HG03520 (cell line): Measurements from ENCODE around the gene NSL1.
"Not testable (repeated sequence)": the region's sequence is repeated elsewhere in the genome, so short reads cannot be mapped to it uniquely, and the experiment has no call there.

Experiments
- ATAC-seq: cut with Tn5 transposase; IDR thresholded peaks from one replicate; pipeline ENCODE4 v1.9.1; 2021; ENCODE audit warnings: mild to moderate bottlenecking, moderate library complexity; ENCODE audit not compliant: unreplicated experiment

NSL1 gene

GRCh38 chr1:212785871-212786270 is 5.7 kb downstream of the NSL1 start:
- no peak for ATAC-seq

- ATAC-seq, result no peak
Observed at GRCh38 chr1:212783976-212784375, 7.6 kb downstream of the NSL1 start.

DNA sequence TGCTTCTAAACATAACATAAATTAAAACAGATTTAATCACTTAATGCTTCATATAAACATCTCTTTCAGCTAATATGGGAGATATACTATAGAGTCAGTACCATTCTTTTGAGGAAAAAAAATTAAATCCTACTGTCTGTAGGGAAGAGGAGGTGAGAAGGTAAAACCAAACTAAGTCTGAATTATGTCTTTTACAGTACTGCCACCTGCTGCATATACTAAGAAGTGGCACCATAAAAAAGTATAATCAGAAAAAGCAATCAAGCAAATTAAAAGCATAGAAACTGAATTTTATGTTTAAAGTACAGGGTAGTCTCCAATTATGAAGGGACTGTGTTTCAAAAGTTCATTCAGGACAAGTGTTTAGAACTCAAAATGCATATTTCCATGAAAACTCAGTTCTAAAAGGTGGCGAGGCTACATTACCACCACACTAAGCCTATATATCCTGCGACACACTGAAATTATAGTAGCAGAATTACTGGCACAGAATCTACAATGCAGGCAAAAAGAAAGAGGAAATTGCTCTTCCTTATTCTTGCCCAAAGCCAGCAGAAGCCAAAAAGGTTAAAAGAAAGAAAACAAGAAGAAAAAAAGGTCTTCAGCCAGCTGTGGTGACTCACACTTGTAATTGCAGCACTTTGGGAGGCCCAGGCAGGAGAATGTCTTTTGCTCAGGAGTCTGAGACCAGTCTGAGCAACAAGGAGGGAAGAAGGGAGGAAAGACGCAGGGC is 9.0 kb downstream of the NSL1 start:
- ATAC-seq, result no peak

GRCh38 chr1:212781225-212781624 is 10.4 kb downstream of the NSL1 start:
- ATAC-seq, result no peak

- ATAC-seq, result no peak
Observed at GRCh38 chr1:212780759-212781158, 10.8 kb downstream of the NSL1 start.

- not testable (repeated sequence) for ATAC-seq
Observed at GRCh38 chr1:212779086-212779485, 12.5 kb downstream of the NSL1 start.

DNA sequence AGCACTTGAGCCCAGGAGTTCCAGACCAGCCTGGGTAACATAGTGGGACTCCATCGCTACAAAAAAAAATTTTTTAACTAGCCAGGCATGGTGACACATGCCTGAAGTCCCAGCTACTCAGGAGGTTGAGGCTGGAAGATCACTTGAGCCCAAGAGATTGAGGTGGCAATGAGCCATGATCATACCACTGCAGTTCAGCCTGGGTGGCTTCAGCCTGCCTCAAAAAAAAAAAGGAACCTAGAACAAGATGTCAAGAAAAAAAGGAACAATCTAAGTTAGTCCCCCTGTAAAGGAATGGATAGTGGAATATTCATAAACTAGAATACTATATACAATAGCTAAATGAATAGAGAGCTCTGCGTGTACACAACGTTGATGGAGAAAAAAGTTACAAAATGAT is 14.4 kb downstream of the NSL1 start:
- ATAC-seq, result no peak

- no peak for ATAC-seq
Observed at GRCh38 chr1:212775241-212775640, 16.3 kb downstream of the NSL1 start.

GRCh38 chr1:212774584-212774983 is 17.0 kb downstream of the NSL1 start:
- no peak for ATAC-seq

DNA sequence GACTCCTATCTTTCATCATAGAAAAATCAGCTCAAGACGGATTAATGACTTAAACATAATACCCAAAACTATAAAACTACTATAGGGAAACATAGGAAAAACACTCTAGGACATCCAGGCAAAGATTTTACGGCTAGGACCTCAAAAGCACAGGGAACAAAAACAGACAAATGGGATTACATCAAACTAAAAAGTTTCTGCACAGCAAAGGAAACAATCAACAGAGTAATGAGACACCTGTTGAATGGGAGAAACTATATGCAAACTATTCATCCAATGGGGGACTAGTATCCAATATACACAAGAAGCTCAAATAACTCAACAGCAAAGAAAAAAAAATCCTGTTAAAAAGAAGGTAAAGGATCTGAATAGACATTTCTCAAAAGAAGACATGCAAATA is 18.6 kb downstream of the NSL1 start:
- ATAC-seq, result no peak

DNA sequence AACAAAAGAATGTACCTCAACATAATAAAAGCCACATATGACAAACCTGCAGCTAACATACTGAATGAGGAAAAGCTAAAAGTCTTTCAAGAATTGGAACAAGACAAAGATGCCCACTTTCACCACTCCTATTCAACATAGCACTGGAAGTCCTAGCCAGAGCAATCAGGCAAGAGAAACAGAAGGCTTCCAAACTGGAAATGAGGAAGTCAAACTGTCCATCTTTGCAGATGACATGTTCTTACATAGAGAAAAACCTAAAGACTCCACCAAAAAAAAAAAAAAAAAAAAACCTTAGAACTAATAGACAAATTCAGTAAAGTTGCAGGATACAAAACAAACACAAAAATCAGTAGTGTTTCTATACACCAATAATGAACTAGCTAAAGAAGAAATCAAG is 20.2 kb downstream of the NSL1 start:
- no peak for ATAC-seq

DNA sequence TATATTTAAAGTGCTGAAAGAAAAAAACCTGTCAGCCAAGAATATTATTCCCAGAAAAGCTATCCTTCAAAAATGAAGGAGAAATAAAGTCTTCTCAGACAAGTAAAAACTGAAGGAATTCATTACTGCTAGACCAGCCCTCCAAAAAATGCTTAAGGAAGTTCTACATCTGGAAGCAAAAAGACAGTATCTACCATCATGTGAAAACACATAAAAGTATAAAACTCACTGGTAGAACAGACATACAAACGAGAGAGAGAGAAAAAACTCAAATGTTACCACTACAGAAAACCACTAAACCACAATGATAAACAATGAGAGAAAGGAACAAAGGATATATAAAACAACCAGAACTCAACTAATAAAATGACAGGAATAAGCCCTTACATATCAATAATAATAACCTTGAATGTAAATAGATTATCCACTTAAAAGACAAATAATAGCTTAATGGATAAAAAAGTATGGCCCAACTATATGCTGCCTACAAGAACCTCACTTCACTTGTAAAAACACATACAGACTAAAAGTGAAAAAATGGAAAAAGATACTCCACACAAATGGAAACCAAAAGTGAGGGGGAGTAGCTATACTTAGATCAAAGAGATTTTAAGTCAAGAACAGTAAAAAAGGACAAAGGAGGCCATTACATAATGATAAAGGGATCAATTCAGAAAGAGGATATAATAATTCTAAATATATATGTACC is 22.0 kb downstream of the NSL1 start:
- no peak for ATAC-seq

DNA sequence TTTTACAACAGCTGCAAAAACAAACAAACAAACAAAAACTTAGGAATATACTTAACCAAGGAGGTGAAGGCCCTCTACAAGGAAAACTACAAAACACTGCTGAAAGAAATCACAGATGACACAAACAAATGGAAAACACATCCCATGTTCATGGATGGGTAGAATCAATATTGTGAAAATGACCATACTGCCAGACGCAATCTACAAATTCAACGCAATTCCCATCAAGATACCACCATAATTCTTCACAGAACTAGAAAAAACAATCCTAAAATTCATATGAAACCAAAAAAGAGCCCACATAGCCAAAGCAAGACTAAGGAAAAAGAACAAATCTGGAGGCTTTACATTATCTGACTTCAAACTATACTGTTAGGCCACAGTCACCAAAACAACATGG is 24.8 kb downstream of the NSL1 start:
- ATAC-seq, result not testable (repeated sequence)

GRCh38 chr1:212764718-212765281 is 26.8 kb downstream of the NSL1 start:
- not testable (repeated sequence) for ATAC-seq

DNA sequence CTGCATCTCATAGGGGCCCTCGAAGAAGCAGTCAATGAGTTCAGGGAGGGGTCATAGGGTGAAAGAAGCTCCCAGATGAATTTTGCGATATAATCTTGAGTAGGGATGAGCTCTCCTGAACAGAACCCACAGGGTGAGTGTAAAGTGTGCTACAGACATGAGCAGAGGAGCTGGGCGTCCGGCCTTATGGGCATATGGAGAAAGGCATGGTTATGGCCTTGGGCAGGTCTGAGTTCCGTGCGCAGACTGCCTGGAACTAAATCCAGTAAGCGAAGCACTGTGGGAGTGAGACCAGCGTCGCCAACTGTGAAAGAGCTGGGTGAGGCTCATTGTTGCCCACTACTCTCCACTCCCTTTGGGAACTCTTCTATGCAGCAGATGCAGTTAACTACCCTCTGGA is 28.7 kb downstream of the NSL1 start:
- no peak for ATAC-seq

DNA sequence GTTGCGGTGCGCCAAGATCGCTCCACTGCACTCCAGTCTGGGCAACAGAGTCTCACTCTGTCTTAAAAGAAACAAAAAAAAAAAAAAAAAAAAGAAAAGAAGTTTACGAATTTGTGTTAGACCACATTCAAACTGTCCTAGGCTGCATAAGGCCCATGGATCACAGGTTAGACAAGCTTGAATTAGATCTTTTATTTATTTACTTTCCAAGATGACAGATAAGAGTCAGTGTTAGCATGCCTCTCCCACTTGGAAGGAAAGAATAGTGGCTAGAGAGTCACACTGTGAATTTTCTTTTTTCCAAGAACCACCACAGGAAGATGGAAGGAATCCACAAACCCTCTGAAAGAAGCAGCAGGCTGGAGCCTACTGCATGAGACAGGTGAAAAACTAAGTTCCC is 29.3 kb downstream of the NSL1 start:
- ATAC-seq, result no peak

DNA sequence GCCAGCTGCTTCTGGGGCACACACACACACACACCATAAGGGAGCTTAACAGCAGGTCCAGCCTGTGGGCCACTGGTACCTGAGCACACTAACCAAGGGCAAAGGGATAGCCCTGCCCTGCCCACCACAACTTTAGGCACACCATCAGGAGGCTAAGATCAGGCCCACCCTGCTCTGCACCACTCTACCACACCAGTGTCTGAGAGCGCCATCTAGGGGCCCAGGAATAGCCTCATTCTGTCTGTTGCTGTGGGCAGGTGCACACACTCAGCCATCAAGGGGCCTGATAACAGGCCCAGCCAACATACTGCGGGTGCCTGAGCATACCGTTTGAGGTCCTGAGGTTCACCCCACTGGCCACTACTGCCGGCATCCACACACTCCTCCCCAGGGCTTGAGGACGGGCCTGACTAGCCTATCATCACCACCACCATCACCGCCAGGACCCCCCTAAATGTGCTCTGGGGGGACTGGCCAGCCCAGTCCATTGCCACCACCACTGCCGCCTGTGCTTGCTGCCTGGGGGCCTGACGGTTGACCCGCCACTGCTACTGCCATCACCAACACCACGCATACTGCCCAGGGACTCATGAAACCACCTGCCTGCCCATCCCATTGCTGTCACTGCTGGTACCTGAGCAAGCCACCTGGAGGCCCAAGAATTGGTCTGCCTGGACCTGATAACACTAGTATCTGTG is 31.3 kb downstream of the NSL1 start:
- ATAC-seq, result no peak

GRCh38 chr1:212759683-212760082 is 31.9 kb downstream of the NSL1 start:
- no peak for ATAC-seq

GRCh38 chr1:212754680-212755079 is 36.9 kb downstream of the NSL1 start:
- no peak for ATAC-seq

DNA sequence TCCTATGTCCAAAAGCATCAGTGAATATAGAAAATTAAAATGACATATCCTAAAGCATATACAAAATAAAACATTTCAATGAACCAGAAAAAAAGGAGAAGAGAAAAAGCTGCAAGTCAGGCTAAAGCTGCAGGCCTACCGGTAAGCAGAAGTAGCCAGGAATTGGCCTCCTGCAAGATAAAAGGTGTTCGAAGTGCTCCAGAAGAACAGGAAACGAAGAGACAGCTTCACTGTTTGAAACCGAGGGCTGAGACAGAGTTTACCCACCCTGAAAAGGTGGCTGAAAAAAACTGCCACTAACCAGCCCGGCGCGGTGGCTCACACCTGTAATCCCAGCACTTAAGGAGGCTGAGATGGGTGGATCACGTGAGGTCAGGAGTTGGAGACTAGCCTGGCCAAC is 37.4 kb downstream of the NSL1 start:
- ATAC-seq, result no peak

GRCh38 chr1:212753749-212754148 is 37.8 kb downstream of the NSL1 start:
- no peak for ATAC-seq
